GM19099 (cell line): ENCODE data around the gene PSMA2.

Source experiments
- POLR2A ChIP-seq: IDR thresholded peaks from 3 replicates; pipeline ENCODE4 v1.6.1; 2011; ENCODE audit warnings: low read depth; ENCODE audit not compliant: insufficient read length; ENCODE audit errors: extremely low read depth

PSMA2 gene

GRCh38 chr7:42931834-42932651 lies at the start of gene PSMA2, which contains the start of gene MRPL32:
Gene PSMA2, minus strand, starts transcription at chr7:42932174. Its CDS starts 16 bp downstream, at chr7:42932158.
Gene MRPL32, plus strand, starts transcription at chr7:42932376. Its CDS starts 11 bp downstream, at chr7:42932387.
- TF ChIP-seq POLR2A, result peak; percentile 91

GRCh38 chr7:42981601-42982000 lies 49.6 kb upstream of the PSMA2 start:
- TF ChIP-seq POLR2A, result no peak

- no peak for TF ChIP-seq POLR2A
Measured at GRCh38 chr7:42980514-42980913, 48.5 kb upstream of the PSMA2 start.

GRCh38 chr7:42980084-42980483 lies 48.1 kb upstream of the PSMA2 start:
- TF ChIP-seq POLR2A, result no peak

GRCh38 chr7:42978496-42978895 lies 46.5 kb upstream of the PSMA2 start:
- no peak for TF ChIP-seq POLR2A

- TF ChIP-seq POLR2A, result no peak
Measured at GRCh38 chr7:42976371-42976770, 44.4 kb upstream of the PSMA2 start.

- no peak for TF ChIP-seq POLR2A
Measured at GRCh38 chr7:42972699-42973500, 40.9 kb upstream of the PSMA2 start.

GRCh38 chr7:42967391-42967790 lies 35.4 kb upstream of the PSMA2 start:
- TF ChIP-seq POLR2A, result no peak

- no peak for TF ChIP-seq POLR2A
Measured at GRCh38 chr7:42964849-42965805, 33.2 kb upstream of the PSMA2 start.

- no peak for TF ChIP-seq POLR2A
Measured at GRCh38 chr7:42964293-42964692, 32.3 kb upstream of the PSMA2 start.

GRCh38 chr7:42961170-42961569 lies 29.2 kb upstream of the PSMA2 start:
- no peak for TF ChIP-seq POLR2A

- TF ChIP-seq POLR2A, result no peak
Measured at GRCh38 chr7:42960762-42961161, 28.8 kb upstream of the PSMA2 start.

- TF ChIP-seq POLR2A, result no peak
Measured at GRCh38 chr7:42959549-42959948, 27.6 kb upstream of the PSMA2 start.

GRCh38 chr7:42956062-42956461 lies 24.1 kb upstream of the PSMA2 start:
- no peak for TF ChIP-seq POLR2A

- TF ChIP-seq POLR2A, result no peak
Measured at GRCh38 chr7:42953994-42954393, 22.0 kb upstream of the PSMA2 start.

GRCh38 chr7:42952328-42952727 lies 20.4 kb upstream of the PSMA2 start:
- no peak for TF ChIP-seq POLR2A

- TF ChIP-seq POLR2A, result no peak
Measured at GRCh38 chr7:42950417-42950816, 18.4 kb upstream of the PSMA2 start.
